H1 (cell line): ENCODE results near the gene C1GALT1C1L. TPM values are rescaled to one million over a fixed set of nuclear protein-coding genes. Genes with fewer than 3 reads are reported as not detected.

Experiments
- CTCF ChIA-PET: fragments of 300-600 bp; sonication (Branson Sonifier 250); formaldehyde crosslinking; loops from one replicate; lab custom pipeline; 2021; ENCODE audit not compliant: partially characterized antibody; lab: Charles Lee
- POLR2A ChIA-PET: fragments of 300-600 bp; sonication (Branson Sonifier 250); formaldehyde crosslinking; loops from one replicate; lab custom pipeline; 2021; ENCODE audit warnings: inconsistent platforms; ENCODE audit not compliant: partially characterized antibody; lab: Charles Lee
- DNase-seq, 2 experiments: peaks; one replicate each; pipeline versions ENCODE4 v3.0.0 to v3.0.0-alpha.2; 2010 to 2022; ENCODE audit warnings: low spot score in 2 of 2, low read depth in 1 of 2, mixed read lengths in 1 of 2
- FAIRE-seq: peaks from 2 replicates; lab custom pipeline; 2011; peaks lifted over from hg19 to GRCh38; lab: Jason Lieb, UNC
- H2AFZ ChIP-seq: 2 replicates; pipeline ENCODE4 v1.8.1; 2012; ENCODE audit warnings: low read length, inconsistent platforms
- H2AK5ac ChIP-seq: 2 replicates; pipeline ENCODE4 v1.6.1; 2013; ENCODE audit warnings: low read depth, low read length
- H2BK120ac ChIP-seq: replicated peaks from 2 replicates; pipeline ENCODE3; 2013; ENCODE audit warnings: low read depth, low read length, inconsistent platforms
- H2BK12ac ChIP-seq: 2 replicates; pipeline ENCODE4 v1.6.1; 2013; ENCODE audit warnings: low read depth, low read length
- H2BK15ac ChIP-seq: 2 replicates; pipeline ENCODE4 v1.6.1; 2013; ENCODE audit warnings: low read length
- H2BK20ac ChIP-seq: 2 replicates; pipeline ENCODE4 v1.6.1; 2013; ENCODE audit warnings: low read length
- H2BK5ac ChIP-seq: 2 replicates; pipeline ENCODE4 v1.6.1; 2013; ENCODE audit warnings: low read depth, low read length
- H3K14ac ChIP-seq: 2 replicates; pipeline ENCODE4 v1.6.1; 2013; ENCODE audit warnings: inconsistent platforms; ENCODE audit not compliant: insufficient read length
- H3K18ac ChIP-seq: 2 replicates; pipeline ENCODE4 v1.6.1; 2013; ENCODE audit warnings: low read length; ENCODE audit errors: extremely low read depth
- H3K23ac ChIP-seq: 2 replicates; pipeline ENCODE4 v1.6.1; 2013; ENCODE audit warnings: inconsistent platforms; ENCODE audit not compliant: insufficient read length
- H3K23me2 ChIP-seq: 2 replicates; pipeline ENCODE4 v1.6.1; 2013; ENCODE audit warnings: low read depth, low read length
- H3K27ac ChIP-seq: 2 replicates; pipeline ENCODE4 v1.6.1; 2011; ENCODE audit warnings: low read depth, low read length, inconsistent platforms
- H3K27me3 ChIP-seq, 4 experiments: replicated peaks in 1 of 4; 1 replicate in 1 of 4; 2 replicates in 3 of 4; pipeline versions ENCODE4 v1.6.1 to v1.8.1; 2011 to 2013; ENCODE audit warnings: low read length in 3 of 4, mild to moderate bottlenecking in 3 of 4, inconsistent platforms in 2 of 4, mixed read lengths in 2 of 4, moderate library complexity in 1 of 4; ENCODE audit not compliant: control insufficient read depth in 3 of 4, insufficient read depth in 3 of 4; ENCODE audit errors: extremely low read depth in 1 of 4
- H3K36me3 ChIP-seq, 4 experiments: 2 replicates each; pipeline versions ENCODE4 v1.6.1 to v1.8.1; 2011 to 2013; ENCODE audit warnings: mild to moderate bottlenecking in 4 of 4, low read length in 3 of 4, moderate library complexity in 2 of 4, control low read depth in 1 of 4, inconsistent platforms in 1 of 4; ENCODE audit not compliant: insufficient read depth in 4 of 4, control insufficient read depth in 2 of 4
- H3K4ac ChIP-seq: replicated peaks from 2 replicates; pipeline ENCODE3; 2013; ENCODE audit warnings: low read length, low read depth, mixed read lengths, inconsistent platforms; ENCODE audit not compliant: insufficient read length
- H3K4me1 ChIP-seq, 4 experiments: replicated peaks in 1 of 4; 1 replicate in 1 of 4; 2 replicates in 3 of 4; pipeline versions ENCODE4 v1.6.1 to v1.8.1; 2011 to 2013; ENCODE audit warnings: low read length in 3 of 4, inconsistent platforms in 2 of 4, mixed read lengths in 1 of 4; ENCODE audit not compliant: insufficient read depth in 4 of 4, control insufficient read depth in 3 of 4
- H3K4me2 ChIP-seq, 2 experiments: 2 replicates each; pipeline versions ENCODE4 v1.6.1 to v1.8.1; 2011 to 2013; ENCODE audit warnings: low read depth in 2 of 2, low read length in 2 of 2, control low read depth in 1 of 2, inconsistent platforms in 1 of 2, mild to moderate bottlenecking in 1 of 2; ENCODE audit not compliant: insufficient read depth in 1 of 2
- H3K4me3 ChIP-seq, 4 experiments: fragments of 200-600, 300-600 bp in 1 of 4; sonication (generic), shearing (Covaris generic), sonication (Bioruptor Twin) in 1 of 4; 2 replicates each; pipeline versions ENCODE4 v1.5.1 to v1.8.1; 2011 to 2016; ENCODE audit warnings: low read length in 4 of 4, low read depth in 3 of 4, control low read depth in 2 of 4, inconsistent platforms in 2 of 4, mild to moderate bottlenecking in 2 of 4, mixed read lengths in 1 of 4, moderate library complexity in 1 of 4; ENCODE audit not compliant: insufficient read depth in 2 of 4; ENCODE audit errors: extremely low read depth in 1 of 4
- H3K56ac ChIP-seq: replicated peaks from 2 replicates; pipeline ENCODE3; 2013; ENCODE audit warnings: low read depth, mild to moderate bottlenecking, mixed read lengths, low read length, inconsistent platforms; ENCODE audit not compliant: insufficient read length
- H3K79me1 ChIP-seq: 2 replicates; pipeline ENCODE4 v1.6.1; 2013; ENCODE audit warnings: low read depth, low read length, control low read depth
- H3K79me2 ChIP-seq, 2 experiments: 2 replicates each; pipeline versions ENCODE4 v1.6.1 to v1.8.1; 2012 to 2013; ENCODE audit warnings: low read length in 2 of 2, mild to moderate bottlenecking in 2 of 2, inconsistent platforms in 1 of 2; ENCODE audit not compliant: insufficient read depth in 2 of 2, control insufficient read depth in 1 of 2
- H3K9ac ChIP-seq, 4 experiments: replicated peaks in 1 of 4; 1 replicate in 1 of 4; 2 replicates in 3 of 4; pipeline versions ENCODE4 v1.6.1 to v1.8.1; 2011 to 2013; ENCODE audit warnings: low read depth in 3 of 4, low read length in 3 of 4, control low read depth in 2 of 4, mild to moderate bottlenecking in 2 of 4, moderate library complexity in 2 of 4, inconsistent platforms in 1 of 4; ENCODE audit errors: extremely low read depth in 1 of 4
- H3K9me3 ChIP-seq, 2 experiments: 2 replicates each; pipeline versions ENCODE4 v1.6.1 to v1.8.1; 2012 to 2013; ENCODE audit warnings: mild to moderate bottlenecking in 2 of 2, moderate library complexity in 2 of 2, control low read depth in 1 of 2, inconsistent platforms in 1 of 2, low read depth in 1 of 2, low read length in 1 of 2, mixed read lengths in 1 of 2; ENCODE audit not compliant: insufficient read depth in 2 of 2
- H4K20me1 ChIP-seq, 2 experiments: replicated peaks in 1 of 2; 2 replicates each; pipeline versions ENCODE3 to v1.8.1; 2011 to 2013; ENCODE audit warnings: inconsistent platforms in 2 of 2, low read length in 2 of 2, mild to moderate bottlenecking in 1 of 2; ENCODE audit not compliant: insufficient read depth in 2 of 2, control insufficient read depth in 1 of 2
- H4K5ac ChIP-seq: 2 replicates; pipeline ENCODE4 v1.6.1; 2013; ENCODE audit warnings: low read length, low read depth, mixed read lengths, inconsistent platforms; ENCODE audit not compliant: insufficient read length
- H4K8ac ChIP-seq: 2 replicates; pipeline ENCODE4 v1.8.0; 2013; ENCODE audit warnings: mild to moderate bottlenecking, moderate library complexity, low read length, inconsistent platforms; ENCODE audit not compliant: insufficient read depth; ENCODE audit errors: extremely low read depth
- H4K91ac ChIP-seq: replicated peaks from 2 replicates; pipeline ENCODE3; 2013; ENCODE audit warnings: low read length, mixed read lengths, inconsistent platforms; ENCODE audit not compliant: insufficient read length
- BCL11A ChIP-seq, 2 experiments: IDR thresholded peaks; one replicate each; pipeline ENCODE4 v1.6.1; 2011; ENCODE audit warnings: low read depth in 2 of 2, low read length in 2 of 2, mild to moderate bottlenecking in 2 of 2
- CTCF ChIP-seq, 3 experiments: IDR thresholded peaks; 1 replicate in 2 of 3; 2 replicates in 1 of 3; pipeline versions ENCODE4 v1.5.1 to v1.6.1; 2011; ENCODE audit warnings: low read length in 3 of 3, mild to moderate bottlenecking in 3 of 3, inconsistent platforms in 2 of 3, low read depth in 1 of 3, moderate library complexity in 1 of 3; ENCODE audit not compliant: insufficient read depth in 1 of 3; ENCODE audit errors: control extremely low read depth in 1 of 3
- HDAC2 ChIP-seq, 2 experiments: fragments of 300-600 bp in 1 of 2; sonication (generic) in 1 of 2; IDR thresholded peaks; 2 replicates each; pipeline ENCODE4 v1.6.1; 2011 to 2012; ENCODE audit warnings: low read depth in 2 of 2, low read length in 2 of 2, mild to moderate bottlenecking in 2 of 2, moderate library complexity in 2 of 2, borderline replicate concordance in 1 of 2, inconsistent platforms in 1 of 2
- POLR2A ChIP-seq, 2 experiments: IDR thresholded peaks; 1 replicate in 1 of 2; 2 replicates in 1 of 2; pipeline ENCODE4 v1.6.1; 2011; ENCODE audit warnings: low read depth in 2 of 2, low read length in 2 of 2, mild to moderate bottlenecking in 2 of 2; ENCODE audit errors: control extremely low read depth in 1 of 2
- RAD21 ChIP-seq, 2 experiments: IDR thresholded peaks in 1 of 2; conservative IDR thresholded peaks in 1 of 2; 2 replicates each; pipeline ENCODE4 v1.6.1; 2011; ENCODE audit warnings: low read depth in 2 of 2, low read length in 2 of 2, improper control_type of control experiment in 1 of 2, inconsistent platforms in 1 of 2, mild to moderate bottlenecking in 1 of 2, moderate library complexity in 1 of 2
- RXRA ChIP-seq: IDR thresholded peaks from 2 replicates; pipeline ENCODE4 v1.6.1; 2011; ENCODE audit warnings: low read depth, mild to moderate bottlenecking, low read length, moderate library complexity; ENCODE audit not compliant: insufficient read depth
- SP1 ChIP-seq: IDR thresholded peaks from 2 replicates; pipeline ENCODE4 v1.6.1; 2011; ENCODE audit warnings: low read depth, low read length
- SP2 ChIP-seq: IDR thresholded peaks from 2 replicates; pipeline ENCODE4 v1.6.1; 2012; ENCODE audit warnings: mild to moderate bottlenecking, low read length, inconsistent platforms
- TAF1 ChIP-seq: IDR thresholded peaks from 2 replicates; pipeline ENCODE4 v1.6.1; 2011; ENCODE audit warnings: mild to moderate bottlenecking, low read depth, low read length
- ZNF274 ChIP-seq: IDR thresholded peaks from 2 replicates; pipeline ENCODE4 v1.7.0; 2012; ENCODE audit warnings: low read length, borderline replicate concordance; ENCODE audit errors: extremely low read depth
- WGBS, 2 experiments: shearing (Covaris generic) in 1 of 2; methylation state at CpG; one replicate each; pipeline versions ENCODE4 v1.1.6 to v1.1.7; 2013 to 2015; ENCODE audit warnings: low lambda C conversion rate in 2 of 2, mixed read lengths in 2 of 2, inconsistent platforms in 1 of 2, low coverage in 1 of 2, missing lambda C conversion rate in 1 of 2; ENCODE audit not compliant: insufficient replicate concordance in 2 of 2, insufficient coverage in 1 of 2, insufficient read length in 1 of 2; ENCODE audit errors: extremely low coverage in 1 of 2, missing lambda C conversion rate in 1 of 2; 5-methylcytosine and 5-hydroxymethylcytosine counted together
- polyA plus RNA-seq, 7 experiments: library from polyadenylated mRNA; depleted of rRNA in 3 of 7; stranded (reverse) in 5 of 7; unstranded in 2 of 7; fragments of >200 nt in 5 of 7; fragments of 200-250 nt in 2 of 7; gene quantifications; 1 replicate in 5 of 7; 2 replicates in 1 of 7; 4 replicates in 1 of 7; pipeline versions ENCODE4 v1.2.1 to v1.2.3, GENCODE V29; 2011 to 2013; ENCODE audit warnings: missing spikeins in 2 of 7, mixed read lengths in 2 of 7
- total RNA-seq: library from RNA; stranded (reverse); fragmentation: NEBNext Ultra II Directional; extraction: Animal tissue kit (Norgen Biotek cat#: 25700); gene quantifications from 2 replicates; pipeline ENCODE4 v1.2.1, GENCODE V29; 2021

The C1GALT1C1L gene
- total and polyA plus RNA-seq, 2 of the 8 experiments (the other 6 are each of a cell fraction or from before 2014, with no cell fraction given), result 0.12 TPM; not detected in 1

- Histone ChIP-seq H2AK5ac (no peak overlapping the region), H3K27me3 (no peaks in the 10 kb centered on the region), H3K4me2 (no peak overlapping the region), H2BK20ac (no peak overlapping the region), H3K79me1 (no peaks in the 10 kb centered on the region), H3K23me2 (no peaks in the 10 kb centered on the region), H4K91ac (no peak overlapping the region), H2AFZ (no peak overlapping the region), H3K4ac (no peak overlapping the region), H3K36me3 (no peaks in the 10 kb centered on the region), H3K9me3 (no peaks in the 10 kb centered on the region), H3K79me2 (no peaks in the 10 kb centered on the region), H4K20me1 (no peaks in the 10 kb centered on the region), H2BK12ac (no peak overlapping the region), H4K8ac (no peak overlapping the region), H4K5ac (no peak overlapping the region), H3K18ac (no peak overlapping the region), H2BK15ac (no peak overlapping the region), H3K56ac (no peak overlapping the region), H3K23ac (no peak overlapping the region), H3K4me3 (no peak overlapping the region), H3K4me1 (no peaks in the 10 kb centered on the region), H2BK5ac (no peak overlapping the region), H3K9ac (no peak overlapping the region), H2BK120ac (no peak overlapping the region), H3K14ac (no peak overlapping the region), H3K27ac (no peak overlapping the region)
- 91% methylated on average over 7 of the region's 7 CpGs; no CpG with 5 or more reads in 1 of the 2 experiments for WGBS, 2 experiments
- FAIRE-seq, result no peak
- DNase-seq, result no peak
- ChIA-PET POLR2A (no interaction called here), CTCF (interaction anchor here (0.8 kb wide), 1 partner anchor 98 kb away, joined by 3 read pairs; no protein-coding TSS in a partner anchor)
- no peak for TF ChIP-seq CTCF (IDR thresholded peaks at IDR 0.05; ENCODE audit: control extremely low read depth in 1 of 3, insufficient read depth in 1 of 3, low read depth in 1 of 3, low read length in 3 of 3)
- no peak for TF ChIP-seq RXRA
- no peak for TF ChIP-seq POLR2A (IDR thresholded peaks at IDR 0.05; ENCODE audit: control extremely low read depth in 1 of 2, low read depth in 2 of 2, low read length in 2 of 2)
- no peak for TF ChIP-seq SP1
- TF ChIP-seq RAD21 (IDR thresholded peaks at IDR 0.05 in 1 of 2, conservative IDR thresholded peaks at IDR 0.05 in 1 of 2; ENCODE audit: low read depth in 2 of 2, low read length in 2 of 2), result no peak
- TF ChIP-seq BCL11A (IDR thresholded peaks at IDR 0.05; ENCODE audit: low read depth in 2 of 2, low read length in 2 of 2), result no peak
- no peak for TF ChIP-seq HDAC2 (IDR thresholded peaks at IDR 0.05; ENCODE audit: borderline replicate concordance in 1 of 2, low read depth in 2 of 2, low read length in 2 of 2)
- TF ChIP-seq TAF1, result no peak
- no peak for TF ChIP-seq ZNF274
- TF ChIP-seq SP2, result no peak
Observed at GRCh38 chr2:43707255-43708015, 31.2 kb upstream of the C1GALT1C1L start.
